ENCODE data around the gene MIOX. TPM values are rescaled to one million over a fixed set of nuclear protein-coding genes. Genes with fewer than 3 reads are reported as not detected.

Gene MIOX
- total RNA-seq, 6 donors from 2014 or later: not detected

Other genes with a start within 250 kb of the MIOX start
- gene TUBGCP6, start 241.8 kb upstream of the MIOX start, total RNA-seq: 100 to 1,000 TPM in 2 of 6 donors, 10 to 100 TPM in 4; 43.2 to 216 (median 52.4) TPM
- gene HDAC10, start 235.6 kb upstream of the MIOX start, total RNA-seq: 100 to 1,000 TPM in 1 of 6 donors, 10 to 100 TPM in 5; 33.0 to 202 (median 53.1) TPM
- gene MAPK12, start 225.2 kb upstream of the MIOX start, total RNA-seq: 10 to 100 TPM in 3 of 6 donors, 1 to 10 TPM in 3; 3.1 to 19.2 (median 10.1) TPM
- 10 to 100 TPM in 1 of 6 donors, 1 to 10 TPM in 5; 3.1 to 27.3 (median 8.6) TPM for gene MAPK11, start 216.5 kb upstream of the MIOX start, total RNA-seq
- gene PLXNB2, start 179.2 kb upstream of the MIOX start, total RNA-seq: 100 to 1,000 TPM; 218 to 407 (median 313) TPM
- gene DENND6B, start 159.8 kb upstream of the MIOX start, total RNA-seq: 10 to 100 TPM in 5 of 6 donors, 1 to 10 TPM in 1; 9.5 to 24.1 (median 12.7) TPM
- 100 to 1,000 TPM in 2 of 6 donors, 10 to 100 TPM in 4; 53.0 to 264 (median 63.8) TPM for gene PPP6R2, start 143.5 kb upstream of the MIOX start, total RNA-seq
- 100 to 1,000 TPM in 1 of 6 donors, 10 to 100 TPM in 5; 44.6 to 117 (median 75.7) TPM for gene SBF1, start 11.8 kb upstream of the MIOX start, total RNA-seq
- gene ADM2, start 5.3 kb upstream of the MIOX start, total RNA-seq: 1 to 10 TPM in 4 of 6 donors, under 1 TPM in 2; 0.30 to 3.1 (median 1.6) TPM
- 10 to 100 TPM; 36.0 to 87.4 (median 77.4) TPM for gene LMF2, start 20.8 kb downstream of the MIOX start, total RNA-seq
- gene NCAPH2, start 21.4 kb downstream of the MIOX start, total RNA-seq: 100 to 1,000 TPM in 1 of 6 donors, 10 to 100 TPM in 5; 55.4 to 104 (median 62.2) TPM
- gene SCO2, start 38.7 kb downstream of the MIOX start, total RNA-seq: 10 to 100 TPM in 2 of 6 donors, 1 to 10 TPM in 3, not detected in 1; 1.7 to 14.0 (median 9.2) TPM
- gene TYMP, start 43.2 kb downstream of the MIOX start, total RNA-seq: 100 to 1,000 TPM; 162 to 346 (median 248) TPM
- 1 to 10 TPM in 2 of 6 donors, under 1 TPM in 2, not detected in 2; 0.39 to 1.5 (median 0.81) TPM for gene KLHDC7B, start 59.0 kb downstream of the MIOX start, total RNA-seq
- gene SYCE3, start 76.1 kb downstream of the MIOX start, total RNA-seq: 1 to 10 TPM in 1 of 6 donors, not detected in 5; 3.4 TPM
- 10 to 100 TPM in 5 of 6 donors, 1 to 10 TPM in 1; 7.3 to 54.5 (median 19.4) TPM for gene CPT1B, start 91.6 kb downstream of the MIOX start, total RNA-seq
- gene CHKB, start 96.0 kb downstream of the MIOX start, total RNA-seq: 100 to 1,000 TPM in 2 of 6 donors, 10 to 100 TPM in 4; 42.7 to 294 (median 87.8) TPM
- 1 to 10 TPM; 1.0 to 5.5 (median 3.4) TPM for gene MAPK8IP2, start 113.9 kb downstream of the MIOX start, total RNA-seq
- gene ARSA, start 141.3 kb downstream of the MIOX start, total RNA-seq: 10 to 100 TPM; 29.8 to 99.0 (median 59.2) TPM
- gene SHANK3, start 186.0 kb downstream of the MIOX start, total RNA-seq: 100 to 1,000 TPM in 1 of 6 donors, 10 to 100 TPM in 5; 16.6 to 105 (median 51.1) TPM